Endodermal cell (in vitro differentiated cells): ENCODE measurements around the gene GPATCH8. TPM values are rescaled to one million over a fixed set of nuclear protein-coding genes. Genes with fewer than 3 reads are reported as not detected.

Experiments used
- DNase-seq: peaks from one replicate; pipeline ENCODE4 v3.0.0-alpha.2; 2017
- H3K27ac ChIP-seq: 2 replicates; pipeline ENCODE4 v1.5.1; 2013; ENCODE audit warnings: mild to moderate bottlenecking, low read depth, low read length, moderate library complexity
- H3K27me3 ChIP-seq: 2 replicates; pipeline ENCODE4 v1.6.1; 2013; ENCODE audit warnings: mild to moderate bottlenecking, low read length, moderate library complexity; ENCODE audit not compliant: insufficient read depth, control insufficient read depth, poor library complexity, severe bottlenecking
- H3K36me3 ChIP-seq: 2 replicates; pipeline ENCODE4 v1.7.0; 2013; ENCODE audit warnings: mild to moderate bottlenecking, low read length, moderate library complexity; ENCODE audit not compliant: control insufficient read depth, insufficient read depth
- H3K4me1 ChIP-seq: one replicate; pipeline ENCODE4 v1.7.0; 2013; ENCODE audit warnings: low read length; ENCODE audit not compliant: control insufficient read depth, insufficient read depth
- H3K4me3 ChIP-seq: 2 replicates; pipeline ENCODE4 v1.5.1; 2013; ENCODE audit warnings: mild to moderate bottlenecking, low read length, moderate library complexity
- H3K9ac ChIP-seq: 2 replicates; pipeline ENCODE4 v1.6.1; 2013; ENCODE audit warnings: mild to moderate bottlenecking, low read length, moderate library complexity; ENCODE audit not compliant: poor library complexity, severe bottlenecking; ENCODE audit errors: extremely low read depth
- H3K9me3 ChIP-seq: 2 replicates; pipeline ENCODE4 v1.6.1; 2013; ENCODE audit warnings: mild to moderate bottlenecking, low read length, moderate library complexity; ENCODE audit not compliant: control insufficient read depth
- H3K27ac Mint-ChIP-seq: 2 replicates; pipeline ENCODE4 v1.8.0; 2020; ENCODE audit warnings: mixed read lengths
- H3K27me3 Mint-ChIP-seq: 2 replicates; pipeline ENCODE4 v1.8.0; 2021; ENCODE audit warnings: mild to moderate bottlenecking, mixed read lengths; ENCODE audit not compliant: insufficient read depth
- H3K36me3 Mint-ChIP-seq: 2 replicates; pipeline ENCODE4 v1.8.0; 2020; ENCODE audit warnings: low read depth, mixed read lengths
- H3K4me1 Mint-ChIP-seq: 2 replicates; pipeline ENCODE4 v1.8.0; 2020; ENCODE audit warnings: mixed read lengths
- H3K4me3 Mint-ChIP-seq: 2 replicates; pipeline ENCODE4 v1.8.0; 2020; ENCODE audit warnings: mild to moderate bottlenecking, moderate library complexity, mixed read lengths
- H3K9me3 Mint-ChIP-seq: 2 replicates; pipeline ENCODE4 v1.8.0; 2020; ENCODE audit warnings: mild to moderate bottlenecking, mixed read lengths
- CTCF ChIP-seq: fragments of 200-600 bp; sonication (generic); conservative IDR thresholded peaks from 2 replicates; pipeline ENCODE4 v1.5.0; 2021; ENCODE audit warnings: antibody characterized with exemption, mild to moderate bottlenecking
- whole genome bisulfite sequencing, 2 experiments: methylation state at CpG; one replicate each; pipeline versions ENCODE4 v1.1.5 to v1.1.7; 2013; ENCODE audit warnings: missing lambda C conversion rate in 2 of 2, mixed read lengths in 1 of 2; ENCODE audit not compliant: insufficient coverage in 1 of 2, insufficient read length in 1 of 2; 5-methylcytosine and 5-hydroxymethylcytosine counted together
- total RNA-seq, 2 donors: library from RNA; stranded (reverse); fragmentation: NEBNext Ultra II Directional in 1 of 2; extraction: Animal tissue kit (Norgen Biotek cat#: 25700) in 1 of 2; gene quantifications; 2 replicates in 1 of 2; 3 replicates in 1 of 2; pipeline ENCODE4 v1.2.1, GENCODE V29; 2021

The GPATCH8 gene
- total RNA-seq, 2 donors from 2014 or later: 49.9 to 55.2 TPM

- H3K27me3 ChIP-seq: no peaks in the 10 kb centered on the region
- peaks cover 18% of the 10 kb centered on the region for H3K4me1 Mint-ChIP-seq
- no peak overlapping the region for H3K4me3 Mint-ChIP-seq
- H3K27ac ChIP-seq: no peak overlapping the region
- H3K36me3 Mint-ChIP-seq: peaks cover 25% of the 10 kb centered on the region
- H3K4me1 ChIP-seq: no peaks in the 10 kb centered on the region
- no peak overlapping the region for H3K4me3 ChIP-seq
- no peaks in the 10 kb centered on the region for H3K27me3 Mint-ChIP-seq
- peaks cover 11% of the 10 kb centered on the region for H3K36me3 ChIP-seq
- H3K9me3 ChIP-seq: no peaks in the 10 kb centered on the region
- WGBS, 2 experiments: 99 to 100% methylated on average over 2 to 3 of the region's 3 CpGs
- no peak overlapping the region for H3K27ac Mint-ChIP-seq
- H3K9ac ChIP-seq: no peak overlapping the region
- no peaks in the 10 kb centered on the region for H3K9me3 Mint-ChIP-seq
- no peak for TF ChIP-seq CTCF
- DNase-seq: no peak
These were observed 60.4 kb downstream of the GPATCH8 start for GRCh38 chr17:44442806-44443205.

GRCh38 chr17:44439168-44439567 lies 64.0 kb downstream of the GPATCH8 start:
- 75% methylated on average over 2 of the region's 3 CpGs; no CpG with 5 or more reads in 1 of the 2 experiments for WGBS, 2 experiments
- Mint-ChIP-seq H3K36me3 (peaks cover 30% of the 10 kb centered on the region), H3K27me3 (no peaks in the 10 kb centered on the region)

GRCh38 chr17:44438636-44439035 lies 64.6 kb downstream of the GPATCH8 start:
- Histone ChIP-seq H3K9ac (no peak overlapping the region), H3K4me1 (no peaks in the 10 kb centered on the region), H3K27ac (no peak overlapping the region), H3K36me3 (peaks cover 23% of the 10 kb centered on the region), H3K4me3 (no peak overlapping the region), H3K27me3 (no peaks in the 10 kb centered on the region), H3K9me3 (no peaks in the 10 kb centered on the region)
- DNase-seq: peak; percentile 76
- no peak for TF ChIP-seq CTCF
- H3K9me3 Mint-ChIP-seq: no peaks in the 10 kb centered on the region
- H3K27me3 Mint-ChIP-seq: no peaks in the 10 kb centered on the region
- H3K4me3 Mint-ChIP-seq: no peak overlapping the region
- 79% methylated on average over 2 of the region's 2 CpGs; no CpG with 5 or more reads in 1 of the 2 experiments for WGBS, 2 experiments
- H3K4me1 Mint-ChIP-seq: peaks cover 13% of the 10 kb centered on the region
- peak overlapping the region; percentile 9 for H3K27ac Mint-ChIP-seq
- peaks cover 33% of the 10 kb centered on the region for H3K36me3 Mint-ChIP-seq

More at GRCh38 chr17:44439168-44439567, 64.0 kb downstream of the GPATCH8 start:
- Histone ChIP-seq H3K4me3 (no peak overlapping the region), H3K27me3 (no peaks in the 10 kb centered on the region), H3K36me3 (peaks cover 21% of the 10 kb centered on the region), H3K27ac (no peak overlapping the region), H3K9me3 (no peaks in the 10 kb centered on the region), H3K9ac (no peak overlapping the region), H3K4me1 (no peaks in the 10 kb centered on the region)
- no peak overlapping the region for H3K4me3 Mint-ChIP-seq
- no peaks in the 10 kb centered on the region for H3K9me3 Mint-ChIP-seq
- no peak for TF ChIP-seq CTCF
- H3K4me1 Mint-ChIP-seq: peaks cover 13% of the 10 kb centered on the region
- no peak for DNase-seq
- H3K27ac Mint-ChIP-seq: peak overlapping the region; percentile 52
